GM19455 (cell line): ENCODE data around the gene TOX2.

Experiments used
- ATAC-seq: cut with Tn5 transposase; IDR thresholded peaks from one replicate; pipeline ENCODE4 v1.9.1; 2021; ENCODE audit not compliant: unreplicated experiment

The TOX2 gene

DNA sequence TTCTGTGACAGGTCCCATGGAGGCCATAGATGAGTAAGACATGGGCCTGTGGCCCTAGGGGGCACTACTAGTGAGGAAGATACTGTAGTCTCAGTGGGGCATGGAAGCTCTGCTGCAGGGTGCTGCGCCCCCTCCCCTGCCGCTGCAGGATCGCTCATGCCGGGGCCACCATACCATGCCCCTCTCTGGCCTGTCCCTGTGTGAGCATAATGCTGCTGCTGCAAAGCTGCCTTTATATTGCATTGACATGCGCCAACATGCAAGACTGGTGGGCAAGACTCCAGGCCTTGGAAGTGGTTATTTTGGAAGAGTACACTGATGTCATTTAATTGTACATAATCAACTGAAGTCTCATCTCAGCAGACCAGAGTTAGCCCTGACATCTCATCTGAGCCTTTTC is 60.0 kb downstream of the TOX2 start:
- ATAC-seq = no peak

GRCh38 chr20:43975096-43975768 is 60.6 kb downstream of the TOX2 start:
- no peak for ATAC-seq

GRCh38 chr20:43976547-43976946 is 61.9 kb downstream of the TOX2 start:
- no peak for ATAC-seq

DNA sequence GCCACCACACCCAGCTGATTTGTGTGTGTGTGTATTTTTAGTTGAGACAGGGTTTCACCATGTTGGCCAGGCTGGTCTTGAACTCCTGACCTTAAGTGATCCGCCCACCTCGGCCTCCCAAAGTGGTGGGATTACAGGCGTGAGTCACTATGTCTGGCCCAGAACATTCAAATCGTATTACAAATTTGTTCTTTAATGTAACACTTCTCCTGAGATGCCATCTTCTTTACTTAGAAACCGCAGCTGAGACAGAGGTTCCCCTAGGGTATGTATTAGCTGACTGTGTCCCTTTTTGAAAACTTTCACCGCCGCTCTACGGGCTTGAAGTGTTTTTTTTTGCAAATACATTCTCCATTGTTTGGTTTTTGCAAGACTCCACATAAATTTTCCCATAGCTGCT is 62.6 kb downstream of the TOX2 start:
- no peak for ATAC-seq

DNA sequence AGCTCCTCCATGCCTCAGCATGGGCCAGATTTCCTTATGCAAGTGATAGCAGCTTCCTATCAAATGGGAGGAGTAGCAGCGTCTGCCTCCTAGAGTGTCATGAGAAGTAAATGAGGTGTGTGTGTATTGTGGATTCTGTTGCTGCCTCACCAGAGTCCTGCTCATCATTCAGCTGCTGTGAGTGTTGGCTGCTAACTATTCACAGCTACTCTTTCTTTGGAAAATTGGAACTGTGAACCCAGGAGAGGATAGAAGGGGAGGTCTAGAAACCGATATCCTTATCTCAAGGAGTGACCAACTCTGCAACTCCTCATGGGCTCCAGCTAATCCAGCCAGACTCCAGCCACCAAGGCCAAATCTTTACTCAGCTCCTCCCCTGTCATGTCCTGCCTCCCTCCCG is 63.3 kb downstream of the TOX2 start:
- no peak for ATAC-seq

GRCh38 chr20:43979576-43980105 is 65.0 kb downstream of the TOX2 start:
- no peak for ATAC-seq

- ATAC-seq = no peak
Measured at GRCh38 chr20:43981540-43981939, 66.9 kb downstream of the TOX2 start.

DNA sequence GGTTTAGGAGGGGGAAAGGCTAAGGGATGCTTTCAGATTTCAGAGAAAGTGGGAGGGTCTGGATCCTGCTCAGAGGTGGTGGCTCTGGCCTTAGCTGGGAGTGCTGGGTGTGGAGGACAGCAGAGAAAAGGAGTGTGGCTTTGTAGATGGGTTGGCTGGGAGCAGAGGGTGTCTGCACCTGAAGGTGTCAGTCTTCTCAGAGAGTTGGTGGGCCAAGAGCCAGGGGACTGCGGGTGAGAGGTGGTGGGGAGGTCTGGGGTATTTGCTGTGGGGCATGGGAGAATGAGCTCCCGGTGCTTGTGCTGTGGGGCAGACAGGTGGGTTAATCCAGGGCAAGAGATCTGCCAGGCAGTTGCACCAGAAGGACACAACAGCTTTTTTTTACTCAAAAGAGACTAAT is 67.4 kb downstream of the TOX2 start:
- ATAC-seq = no peak

- no peak for ATAC-seq
Measured at GRCh38 chr20:43982886-43983285, 68.2 kb downstream of the TOX2 start.

GRCh38 chr20:43983359-43983758 is 68.7 kb downstream of the TOX2 start:
- no peak for ATAC-seq

DNA sequence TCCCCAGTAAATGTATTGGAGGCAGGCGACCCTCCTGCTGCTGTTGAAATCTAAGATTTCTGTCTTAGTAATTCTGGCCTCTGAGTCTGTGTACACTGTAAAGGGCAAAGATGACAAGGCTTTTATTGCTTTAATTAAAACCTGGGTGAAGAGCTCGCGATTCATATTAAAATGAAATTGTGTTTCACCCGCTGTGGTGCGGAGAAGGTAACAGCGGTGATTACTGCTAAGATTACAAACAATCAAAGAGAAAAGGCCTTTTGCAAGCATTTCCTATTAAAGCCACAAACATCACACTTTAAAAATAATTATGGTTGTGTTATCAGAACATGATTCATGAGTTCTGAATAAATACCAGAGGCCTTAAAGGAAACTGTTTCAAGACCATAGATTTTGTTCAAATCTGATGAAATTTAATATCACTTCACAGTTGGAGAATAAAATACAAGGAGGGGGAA is 69.3 kb downstream of the TOX2 start:
- ATAC-seq = no peak

- ATAC-seq = no peak
Measured at GRCh38 chr20:43984587-43984986, 69.9 kb downstream of the TOX2 start.

GRCh38 chr20:43985121-43985520 is 70.5 kb downstream of the TOX2 start:
- ATAC-seq = no peak

DNA sequence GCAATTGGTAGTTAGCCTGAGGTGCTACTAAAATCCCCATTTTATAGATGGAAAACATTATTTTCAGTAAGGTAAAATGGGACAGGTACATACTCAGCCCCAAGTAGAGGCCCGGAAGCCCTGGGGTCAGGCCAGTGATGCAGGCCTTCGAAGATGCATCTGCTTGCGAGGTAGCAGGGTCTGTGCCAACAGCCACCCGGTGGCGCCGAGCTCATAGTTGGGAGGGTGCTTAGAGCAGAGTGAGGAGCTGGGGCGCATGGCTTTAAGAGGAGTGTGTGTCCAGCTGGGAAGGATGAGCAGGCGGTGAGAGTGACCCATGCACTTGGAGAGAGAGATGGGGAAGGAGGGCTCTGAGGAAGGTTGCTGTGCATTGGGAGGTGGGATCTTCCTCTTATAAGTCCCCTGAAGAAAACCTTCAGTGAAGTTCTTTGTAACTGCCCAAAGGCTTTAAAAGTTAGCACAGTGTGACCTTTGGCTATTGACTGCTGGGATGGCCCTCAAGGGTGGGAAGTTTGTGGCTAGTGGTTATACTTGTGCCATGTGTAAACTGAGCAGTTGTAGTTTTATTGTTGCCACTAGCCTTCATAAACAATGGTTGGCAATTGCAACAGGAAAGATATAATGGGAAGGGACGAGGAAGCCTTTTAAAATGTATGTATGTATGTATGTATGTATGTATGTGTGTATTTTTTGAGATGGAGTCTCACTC is 71.1 kb downstream of the TOX2 start:
- ATAC-seq = no peak

GRCh38 chr20:43987018-43987417 is 72.4 kb downstream of the TOX2 start:
- ATAC-seq = no peak

- ATAC-seq = no peak
Measured at GRCh38 chr20:43987531-43987930, 72.9 kb downstream of the TOX2 start.

DNA sequence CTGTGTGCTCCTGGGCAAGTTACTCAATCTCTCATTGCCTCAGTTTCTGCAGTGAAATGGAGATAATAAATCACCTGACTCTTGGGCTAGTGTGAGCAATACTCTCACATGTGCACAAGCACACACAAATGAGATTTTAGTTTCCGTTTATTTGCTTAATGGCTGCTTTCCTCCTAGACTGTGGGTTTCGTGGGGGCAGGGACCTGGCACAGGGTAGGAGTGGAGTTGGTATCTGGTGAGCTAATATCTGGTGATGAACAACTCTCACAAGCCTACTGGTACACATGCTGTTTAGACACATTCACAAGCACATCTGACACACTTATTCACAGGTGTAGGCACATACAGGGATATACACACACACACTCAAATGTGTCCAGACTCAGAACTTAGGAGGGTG is 73.8 kb downstream of the TOX2 start:
- ATAC-seq = no peak

- ATAC-seq = no peak
Measured at GRCh38 chr20:43988867-43989266, 74.2 kb downstream of the TOX2 start.

- no peak for ATAC-seq
Measured at GRCh38 chr20:43991261-43991660, 76.6 kb downstream of the TOX2 start.

DNA sequence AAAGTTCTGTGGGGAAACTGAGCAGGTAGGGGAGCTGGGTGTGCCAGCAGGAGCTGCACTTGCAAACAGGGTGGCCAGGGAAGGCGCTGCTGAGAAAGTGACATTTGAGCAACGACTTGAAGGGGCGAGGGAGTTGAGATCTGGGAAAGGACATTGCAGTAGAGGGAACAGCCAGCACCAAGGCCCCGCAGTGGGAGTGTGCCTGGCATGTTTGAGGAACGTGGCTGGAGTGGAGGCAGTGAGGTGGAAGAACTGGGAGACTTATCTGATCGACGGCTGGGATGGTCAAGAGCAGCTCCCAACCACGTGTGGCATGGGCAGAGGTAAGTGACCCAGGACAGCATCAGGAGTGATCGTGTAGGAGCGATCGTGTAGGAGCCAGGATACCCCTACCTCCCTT is 77.3 kb downstream of the TOX2 start:
- no peak for ATAC-seq

DNA sequence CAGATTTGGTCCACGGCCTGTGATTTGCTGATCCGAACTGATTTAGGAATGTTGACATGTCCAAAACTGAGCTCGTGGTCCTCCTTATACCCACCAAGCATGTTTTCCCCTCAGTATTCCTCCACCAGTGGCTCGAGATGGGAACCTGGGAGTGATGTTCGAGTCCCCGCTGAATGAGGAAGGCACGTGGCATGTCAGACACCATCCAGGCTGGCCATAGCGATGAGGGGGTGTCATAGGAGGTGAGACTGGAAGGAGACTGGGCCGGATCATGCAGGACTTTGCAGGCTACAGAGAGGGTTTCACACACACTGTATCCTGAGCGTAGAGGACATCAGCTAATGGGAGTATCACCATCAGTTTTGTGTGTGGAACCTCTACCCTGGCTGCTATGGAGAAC is 78.2 kb downstream of the TOX2 start:
- ATAC-seq = no peak

- ATAC-seq = no peak
Measured at GRCh38 chr20:43993560-43993959, 78.9 kb downstream of the TOX2 start.
